Breast epithelium (tissue), 3 donors: ENCODE measurements around the gene MAN1A2.

Experiments used
- POLR2A ChIP-seq: fragments of 450-650 bp; IDR thresholded peaks from one replicate; pipeline ENCODE4 v1.6.1; 2016; ENCODE audit warnings: antibody characterized with exemption, mild to moderate bottlenecking, moderate library complexity
- POLR2AphosphoS5 ChIP-seq, 3 donors: sonication (generic); formaldehyde crosslinking; IDR thresholded peaks; one replicate each; pipeline ENCODE4 v1.6.1; 2017; ENCODE audit warnings: antibody characterized with exemption in 3 of 3
- TF ChIP-seq, protein P1 (sequence below), 3 donors: fragments of 450-650 bp; IDR thresholded peaks; one replicate each; pipeline ENCODE4 v1.5.1; 2016 to 2017; ENCODE audit warnings: antibody characterized with exemption in 3 of 3, mild to moderate bottlenecking in 3 of 3, moderate library complexity in 3 of 3

DNA sequence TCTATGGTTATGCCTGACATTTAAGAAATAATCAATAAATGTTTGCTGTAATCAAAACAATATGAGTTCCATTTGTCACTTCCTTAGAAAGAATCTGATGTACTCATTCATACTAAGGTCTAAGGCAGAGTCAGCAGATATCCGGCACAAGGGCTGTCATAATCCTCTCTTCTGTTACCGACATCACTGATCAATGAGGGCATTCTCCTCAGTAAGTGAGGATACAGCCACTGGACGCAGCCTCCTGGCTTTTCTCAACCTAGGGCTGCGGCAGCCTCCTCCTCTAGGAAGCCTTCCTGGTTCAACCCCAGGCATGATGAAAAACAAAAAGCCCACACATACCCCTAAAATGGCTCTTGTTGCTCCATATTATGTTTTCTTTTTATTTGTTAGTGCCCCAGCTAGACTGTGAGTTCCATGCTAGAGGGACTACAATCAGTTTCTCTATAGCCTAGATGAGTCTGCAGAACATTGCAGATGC is 197.9 kb downstream of the MAN1A2 start:
- TF ChIP-seq, protein P1, sequence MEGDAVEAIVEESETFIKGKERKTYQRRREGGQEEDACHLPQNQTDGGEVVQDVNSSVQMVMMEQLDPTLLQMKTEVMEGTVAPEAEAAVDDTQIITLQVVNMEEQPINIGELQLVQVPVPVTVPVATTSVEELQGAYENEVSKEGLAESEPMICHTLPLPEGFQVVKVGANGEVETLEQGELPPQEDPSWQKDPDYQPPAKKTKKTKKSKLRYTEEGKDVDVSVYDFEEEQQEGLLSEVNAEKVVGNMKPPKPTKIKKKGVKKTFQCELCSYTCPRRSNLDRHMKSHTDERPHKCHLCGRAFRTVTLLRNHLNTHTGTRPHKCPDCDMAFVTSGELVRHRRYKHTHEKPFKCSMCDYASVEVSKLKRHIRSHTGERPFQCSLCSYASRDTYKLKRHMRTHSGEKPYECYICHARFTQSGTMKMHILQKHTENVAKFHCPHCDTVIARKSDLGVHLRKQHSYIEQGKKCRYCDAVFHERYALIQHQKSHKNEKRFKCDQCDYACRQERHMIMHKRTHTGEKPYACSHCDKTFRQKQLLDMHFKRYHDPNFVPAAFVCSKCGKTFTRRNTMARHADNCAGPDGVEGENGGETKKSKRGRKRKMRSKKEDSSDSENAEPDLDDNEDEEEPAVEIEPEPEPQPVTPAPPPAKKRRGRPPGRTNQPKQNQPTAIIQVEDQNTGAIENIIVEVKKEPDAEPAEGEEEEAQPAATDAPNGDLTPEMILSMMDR (IDR thresholded peaks at IDR 0.05), result no peak
- TF ChIP-seq POLR2A, result no peak
- no peak for TF ChIP-seq POLR2AphosphoS5 (IDR thresholded peaks at IDR 0.05)
